ENCODE measurements around the gene UBE2S. TPM values are rescaled to one million over a fixed set of nuclear protein-coding genes. Genes with fewer than 3 reads are reported as not detected.

The UBE2S gene
- total RNA-seq, 4 donors from 2014 or later: 8.0 to 16.2 (median 9.9) TPM

- TF ChIP-seq POLR2A (IDR thresholded peaks at IDR 0.05) (no peak), EP300 (IDR thresholded peaks at IDR 0.05) (no peak)
- TF ChIP-seq, protein P1, sequence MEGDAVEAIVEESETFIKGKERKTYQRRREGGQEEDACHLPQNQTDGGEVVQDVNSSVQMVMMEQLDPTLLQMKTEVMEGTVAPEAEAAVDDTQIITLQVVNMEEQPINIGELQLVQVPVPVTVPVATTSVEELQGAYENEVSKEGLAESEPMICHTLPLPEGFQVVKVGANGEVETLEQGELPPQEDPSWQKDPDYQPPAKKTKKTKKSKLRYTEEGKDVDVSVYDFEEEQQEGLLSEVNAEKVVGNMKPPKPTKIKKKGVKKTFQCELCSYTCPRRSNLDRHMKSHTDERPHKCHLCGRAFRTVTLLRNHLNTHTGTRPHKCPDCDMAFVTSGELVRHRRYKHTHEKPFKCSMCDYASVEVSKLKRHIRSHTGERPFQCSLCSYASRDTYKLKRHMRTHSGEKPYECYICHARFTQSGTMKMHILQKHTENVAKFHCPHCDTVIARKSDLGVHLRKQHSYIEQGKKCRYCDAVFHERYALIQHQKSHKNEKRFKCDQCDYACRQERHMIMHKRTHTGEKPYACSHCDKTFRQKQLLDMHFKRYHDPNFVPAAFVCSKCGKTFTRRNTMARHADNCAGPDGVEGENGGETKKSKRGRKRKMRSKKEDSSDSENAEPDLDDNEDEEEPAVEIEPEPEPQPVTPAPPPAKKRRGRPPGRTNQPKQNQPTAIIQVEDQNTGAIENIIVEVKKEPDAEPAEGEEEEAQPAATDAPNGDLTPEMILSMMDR (IDR thresholded peaks at IDR 0.05): no peak
- Histone ChIP-seq H3K4me1 (peaks cover 0 to 22% (median 8%) of the 10 kb centered on the region in 4 donors), H3K27me3 (peaks cover 5 to 74% of the 10 kb centered on the region in 2 donors), H3K27ac (no peak within 1 kb of the TSS), H3K36me3 (peaks cover 0 to 4% (median 0%) of the 10 kb centered on the region in 3 donors), H3K9me3 (no peaks in the 10 kb centered on the region), H3K4me3 (peak within 1 kb of the TSS; percentile 8 to 50 (median 26))
- 1 to 4% methylated on average over 16 to 19 of the region's 43 CpGs for WGBS, 2 donors
- DNase-seq (ENCODE audit: low spot score in 2 of 2): no peak
These were observed 52.8 kb downstream of the UBE2S start, which contains the start of gene COX6B2 for GRCh38 chr19:55354698-55355212. COX6B2 (minus strand) TSS chr19:55354719; CDS start chr19:55354521, 198 bp downstream.

GRCh38 chr19:55353803-55354697 is 53.5 kb downstream of the UBE2S start:
- TF ChIP-seq POLR2A (IDR thresholded peaks at IDR 0.05) (no peak), EP300 (IDR thresholded peaks at IDR 0.05) (no peak)
- TF ChIP-seq, protein P1 (IDR thresholded peaks at IDR 0.05): no peak
- 3% methylated on average over 22 to 56 of the region's 72 CpGs for WGBS, 2 donors
- DNase-seq (ENCODE audit: low spot score in 2 of 2): no peak
- H3K4me1 ChIP-seq: peaks cover 0 to 22% (median 8%) of the 10 kb centered on the region in 4 donors
- H3K27me3 ChIP-seq: peaks cover 5 to 74% of the 10 kb centered on the region in 2 donors
- H3K27ac ChIP-seq: no peak overlapping the region
- peaks cover 0 to 4% (median 0%) of the 10 kb centered on the region in 3 donors for H3K36me3 ChIP-seq
- peak overlapping the region; percentile 8 to 50 (median 26) for H3K4me3 ChIP-seq
- no peaks in the 10 kb centered on the region for H3K9me3 ChIP-seq

DNA sequence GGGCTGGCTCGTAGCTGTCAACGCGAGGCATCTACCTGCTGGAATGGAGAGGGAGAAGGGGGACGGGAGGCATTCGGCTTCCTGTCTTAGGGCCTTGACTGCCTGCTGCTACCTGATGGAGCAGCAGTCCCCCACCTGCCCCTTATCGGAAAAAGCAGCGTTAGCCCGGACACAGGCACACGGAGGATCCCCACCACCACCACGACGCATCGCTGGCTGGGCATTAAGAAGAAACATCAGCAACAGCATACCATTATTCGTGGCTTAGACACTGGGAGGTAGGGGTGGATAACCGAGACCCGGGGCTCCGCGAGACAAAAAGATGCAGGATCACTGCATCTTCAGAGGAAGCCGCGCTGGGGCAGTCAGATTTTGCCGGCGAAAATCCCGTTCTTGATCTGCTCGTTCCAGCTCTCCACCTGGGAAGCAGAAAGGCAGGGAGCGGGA is 54.2 kb downstream of the UBE2S start:
- no peak overlapping the region for H3K27ac ChIP-seq
- H3K36me3 ChIP-seq: peaks cover 0 to 4% (median 0%) of the 10 kb centered on the region in 3 donors
- H3K4me1 ChIP-seq: peaks cover 0 to 22% (median 8%) of the 10 kb centered on the region in 4 donors
- H3K4me3 ChIP-seq: peak overlapping the region; percentile 8 to 50 (median 26)
- 3 to 7% methylated on average over 24 of the region's 24 CpGs for WGBS, 2 donors
- H3K9me3 ChIP-seq: no peaks in the 10 kb centered on the region
- no peak for DNase-seq (ENCODE audit: low spot score in 2 of 2)
- peaks cover 5 to 74% of the 10 kb centered on the region in 2 donors for H3K27me3 ChIP-seq
- TF ChIP-seq EP300 (IDR thresholded peaks at IDR 0.05): no peak
- TF ChIP-seq POLR2A (IDR thresholded peaks at IDR 0.05): no peak
- TF ChIP-seq, protein P1 (IDR thresholded peaks at IDR 0.05): no peak

GRCh38 chr19:55352549-55353145 is 54.9 kb downstream of the UBE2S start:
- 66 to 75% methylated on average over 25 of the region's 25 CpGs for WGBS, 2 donors
- H3K9me3 ChIP-seq: no peaks in the 10 kb centered on the region
- peaks cover 0 to 26% (median 8%) of the 10 kb centered on the region in 4 donors for H3K4me1 ChIP-seq
- DNase-seq (ENCODE audit: low spot score in 2 of 2): no peak
- peaks cover 0 to 6% (median 0%) of the 10 kb centered on the region in 3 donors for H3K36me3 ChIP-seq
- no peak overlapping the region for H3K27ac ChIP-seq
- no peak overlapping the region for H3K4me3 ChIP-seq
- no peak for TF ChIP-seq EP300 (IDR thresholded peaks at IDR 0.05)
- no peak for TF ChIP-seq POLR2A (IDR thresholded peaks at IDR 0.05)
- TF ChIP-seq, protein P1 (IDR thresholded peaks at IDR 0.05): no peak
- H3K27me3 ChIP-seq: peaks cover 5 to 74% of the 10 kb centered on the region in 2 donors

All from tibial nerve (tissue), 4 donors.